Measurements from ENCODE around the gene ARID1B. TPM values are rescaled to one million over a fixed set of nuclear protein-coding genes. Genes with fewer than 3 reads are reported as not detected.

The ARID1B gene
- total and polyA plus RNA-seq, 2 of the 4 experiments (the other 2 are of a cell fraction) = 14.5 to 20.1 TPM

- H2BK120ac ChIP-seq (ENCODE audit: low read depth, low read length) = no peak overlapping the region
- peaks cover 23% of the 10 kb centered on the region for H4K20me1 ChIP-seq (ENCODE audit: insufficient read depth, low read length)
- intact Hi-C loops (cut with micrococcal nuclease) = no loop called here
- no peak overlapping the region for H2AK5ac ChIP-seq (ENCODE audit: low read depth, low read length)
- POLR2A ChIA-PET (ENCODE audit: unreplicated experiment) = interaction anchor here (0.6 kb wide), 1 partner anchor 115 kb away, joined by 3 read pairs; no protein-coding TSS in a partner anchor
- no peak overlapping the region for H3K9ac ChIP-seq (ENCODE audit: low read depth, low read length)
- no peaks in the 10 kb centered on the region for H3K9me3 ChIP-seq (ENCODE audit: control insufficient read depth, insufficient read depth, low read length)
- H3K27ac ChIP-seq (ENCODE audit: insufficient read depth, low read length) = no peak overlapping the region
- no TSS peak for BruUV-seq (replicated peaks)
- no peak overlapping the region for H4K8ac ChIP-seq (ENCODE audit: low read depth in 2 of 2, low read length in 2 of 2)
- in situ Hi-C loops (cut with MboI; ENCODE audit: low sequenced_read_pairs) = no loop called here
- no peak overlapping the region for H3K4ac ChIP-seq (ENCODE audit: low read depth, low read length)
- H3K79me1 ChIP-seq (ENCODE audit: low read depth in 1 of 2, low read length in 2 of 2) = peaks cover 34 to 52% of the 10 kb centered on the region in 2 experiments
- no peak overlapping the region for H3K4me2 ChIP-seq (ENCODE audit: low read depth, low read length)
- CTCF ChIA-PET = no interaction called here
- H2AK9ac ChIP-seq (replicated peaks; ENCODE audit: low read depth, low read length, poor library complexity) = no peak overlapping the region
- TF ChIP-seq MAZ (IDR thresholded peaks at IDR 0.05; ENCODE audit: borderline replicate concordance, low read depth, low read length) (no peak), POLR2A (IDR thresholded peaks at IDR 0.05; ENCODE audit: low read depth, low read length) (no peak), CHD1 (IDR thresholded peaks at IDR 0.05; ENCODE audit: low read depth, low read length) (no peak), RCOR1 (IDR thresholded peaks at IDR 0.05; ENCODE audit: insufficient replicate concordance, low read length) (no peak), ELK1 (IDR thresholded peaks at IDR 0.05; ENCODE audit: borderline replicate concordance, low read depth, low read length) (no peak), BHLHE40 (IDR thresholded peaks at IDR 0.05; ENCODE audit: low read depth, low read length) (no peak), MAFK (IDR thresholded peaks at IDR 0.05; ENCODE audit: low read depth, low read length) (no peak), RAD21 (IDR thresholded peaks at IDR 0.05; ENCODE audit: low read length) (no peak), USF2 (IDR thresholded peaks at IDR 0.05; ENCODE audit: low read depth, low read length) (no peak), NFE2L2 (IDR thresholded peaks at IDR 0.05; ENCODE audit: low read depth, low read length) (no peak), FOS (IDR thresholded peaks at IDR 0.05; ENCODE audit: low read depth, low read length) (no peak), SMC3 (IDR thresholded peaks at IDR 0.05; ENCODE audit: low read depth, low read length) (no peak), MXI1 (IDR thresholded peaks at IDR 0.05; ENCODE audit: borderline replicate concordance, low read depth, low read length) (no peak)
- no peak overlapping the region for H3K23ac ChIP-seq (ENCODE audit: low read depth, low read length)
- ATAC-seq (ENCODE audit: low read depth) (no peak), DNase-seq (no peak)
- no peaks in the 10 kb centered on the region for H3K36me3 ChIP-seq (ENCODE audit: control insufficient read depth, insufficient read depth, low read length)
- H4K5ac ChIP-seq (ENCODE audit: low read depth, low read length) = no peak overlapping the region
- H3K56ac ChIP-seq (ENCODE audit: extremely low read depth, insufficient read depth, low read length) = no peak overlapping the region
- no peak overlapping the region for H2BK20ac ChIP-seq (ENCODE audit: low read depth, low read length)
- no peak overlapping the region for H4K91ac ChIP-seq (ENCODE audit: insufficient read depth, low read depth, low read length)
- no peaks in the 10 kb centered on the region for H3K27me3 ChIP-seq (ENCODE audit: control insufficient read depth, insufficient read depth, low read length)
- no peak overlapping the region for H2BK15ac ChIP-seq (ENCODE audit: low read depth, low read length)
- H3K18ac ChIP-seq (ENCODE audit: low read depth, low read length) = no peak overlapping the region
- dilution Hi-C loops (cut with HindIII; ENCODE audit: low sequenced_read_pairs, unreplicated experiment) = no loop called here
- no peak overlapping the region for H3K4me3 ChIP-seq (ENCODE audit: insufficient read depth, low read depth, low read length)
- no peak overlapping the region for H2BK5ac ChIP-seq (ENCODE audit: low read depth, low read length, poor library complexity, severe bottlenecking)
- H2AFZ ChIP-seq (replicated peaks; ENCODE audit: low read length, poor library complexity) = no peak overlapping the region
- no peaks in the 10 kb centered on the region for H3K4me1 ChIP-seq (ENCODE audit: control insufficient read depth, insufficient read depth, low read length)
- H3K14ac ChIP-seq (replicated peaks; ENCODE audit: low read depth, low read length) = no peak overlapping the region
- peaks cover 11% of the 10 kb centered on the region; the same call in 1 of the 2 replicates for H3K9me1 ChIP-seq (ENCODE audit: insufficient read depth, low read length)
Observed at GRCh38 chr6:156900292-156900691, 123.1 kb downstream of the ARID1B start.

Data from IMR-90 (cell line).